T-helper 2 cell treated with Interferon-gamma antibody and Interleukin-4, amounts not matched to agents 100 ng/mL and 5 ng/mL, for 36 hours (primary cell): ENCODE results near the gene TRNAU1AP. TPM values are rescaled to one million over a fixed set of nuclear protein-coding genes. Genes with fewer than 3 reads are reported as not detected.
"Not testable (repeated sequence)": the region's sequence is repeated elsewhere in the genome, so short reads cannot be mapped to it uniquely, and the experiment has no call there.

Source experiments
- intact Hi-C: fragments of 100-400 bp; cut with micrococcal nuclease; formaldehyde crosslinking; loops from one replicate; pipeline ENCODE4 v1.15.1; 2023
- total RNA-seq: library from RNA; stranded (reverse); gene quantifications from 2 replicates; pipeline ENCODE4 v1.2.3, GENCODE V29; 2022

TRNAU1AP gene
- 56.7 and 59.4 TPM in 2 replicates for total RNA-seq

GRCh38 chr1:28552758-28553663 lies at the start of gene TRNAU1AP:
Gene TRNAU1AP (plus strand): TSS chr1:28553085. CDS start chr1:28553111, 26 bp downstream.
- intact Hi-C loops = loop anchor here (1.0 to 5.0 kb wide), 5 partner anchors 28 to 114 kb away; partner anchors contain the start of genes GMEB1 and RNU11

DNA sequence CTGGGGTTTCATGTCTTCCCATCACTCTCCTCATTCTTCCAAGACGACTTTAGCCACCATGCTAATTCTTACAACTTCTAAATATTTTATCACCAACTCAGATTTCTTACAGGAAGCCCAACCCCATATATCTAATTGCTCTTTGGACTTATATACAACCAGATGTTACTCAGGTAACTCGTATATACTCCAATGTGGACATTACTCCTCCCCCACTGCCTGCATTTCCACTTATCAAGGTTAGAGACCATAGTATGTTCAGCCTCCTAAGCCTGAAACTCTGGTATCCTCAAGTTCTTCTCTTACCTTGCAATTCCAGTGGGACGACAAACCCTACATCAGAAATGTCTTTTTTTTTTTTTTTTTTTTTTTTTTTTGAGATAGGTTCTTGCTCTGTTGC lies 49.8 kb upstream of the TRNAU1AP start:
- intact Hi-C loops = no loop called here

GRCh38 chr1:28505406-28506187 lies 47.3 kb upstream of the TRNAU1AP start, which contains the start of gene RCC1:
Gene RCC1 (plus strand): TSS chr1:28506043. CDS start chr1:28529867, 23,824 bp downstream.
- intact Hi-C loops = loop anchor here (1.0 to 5.0 kb wide), 11 partner anchors 13 to 677 kb away; partner anchors contain the start of genes GMEB1, MED18, PHACTR4 and SESN2

- intact Hi-C loops = loop anchor here (2.0 to 5.0 kb wide), 5 partner anchors 74 to 675 kb away; partner anchors contain the start of genes PHACTR4, SRSF4 and TAF12
Observed at GRCh38 chr1:28506907-28507246, 46.0 kb upstream of the TRNAU1AP start.

- intact Hi-C loops = loop anchor here (2.0 to 5.0 kb wide), 5 partner anchors 74 to 675 kb away; partner anchors contain the start of genes PHACTR4, SRSF4 and TAF12
Observed at GRCh38 chr1:28507247-28507645, 45.6 kb upstream of the TRNAU1AP start.

- intact Hi-C loops = loop anchor here (2.0 to 5.0 kb wide), 5 partner anchors 73 to 674 kb away; partner anchors contain the start of genes PHACTR4, SRSF4 and TAF12
Observed at GRCh38 chr1:28507646-28508434, 45.0 kb upstream of the TRNAU1AP start.

DNA sequence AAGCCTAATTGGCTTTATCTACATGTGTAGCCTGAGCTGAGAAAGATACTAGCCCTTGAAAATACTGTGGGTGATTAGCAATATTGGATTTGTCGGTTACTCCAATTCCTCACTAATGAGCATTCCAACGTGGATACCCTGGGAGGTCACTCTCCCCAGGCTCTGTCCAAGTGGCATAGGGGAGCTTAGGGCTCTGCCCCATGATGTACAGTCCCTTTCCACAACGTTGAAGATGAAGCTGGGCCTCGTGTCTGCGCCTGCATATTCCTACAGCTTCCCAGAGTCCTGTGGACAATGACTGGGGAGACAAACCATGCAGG lies 44.5 kb upstream of the TRNAU1AP start:
- intact Hi-C loops = loop anchor here (5.0 kb wide), 3 partner anchors 134 to 674 kb away; partner anchors contain the start of genes PHACTR4, SRSF4 and TAF12

DNA sequence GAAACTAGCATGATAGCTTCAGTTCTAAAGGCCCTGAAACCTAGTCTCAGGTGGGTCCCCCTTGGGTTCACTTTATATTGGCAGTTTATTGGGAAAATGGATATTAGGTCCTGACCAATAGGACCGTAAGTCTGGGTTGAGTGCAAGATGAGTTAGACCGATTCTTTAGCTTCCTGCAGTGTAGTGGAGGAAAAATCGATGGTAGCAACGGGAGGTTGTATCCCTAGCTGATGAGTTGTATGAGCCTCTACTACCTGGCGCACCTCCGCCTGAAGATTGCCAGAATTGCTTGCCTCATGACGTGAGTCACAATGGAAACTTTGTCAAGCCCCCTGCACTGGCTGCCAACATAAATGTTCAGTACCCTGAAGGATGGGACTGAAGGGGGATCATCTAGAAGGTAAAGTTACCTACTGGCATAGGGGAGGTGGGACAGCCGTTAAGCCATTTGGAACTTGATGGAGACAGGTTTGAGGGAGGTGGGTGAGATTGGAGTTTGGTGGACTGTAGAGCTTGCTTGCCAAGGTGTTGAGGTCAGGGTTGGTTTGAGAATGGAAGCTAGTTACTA lies 43.1 kb upstream of the TRNAU1AP start:
- intact Hi-C loops = loop anchor here (5.0 kb wide), 3 partner anchors 133 to 673 kb away; partner anchors contain the start of genes PHACTR4, SRSF4 and TAF12

DNA sequence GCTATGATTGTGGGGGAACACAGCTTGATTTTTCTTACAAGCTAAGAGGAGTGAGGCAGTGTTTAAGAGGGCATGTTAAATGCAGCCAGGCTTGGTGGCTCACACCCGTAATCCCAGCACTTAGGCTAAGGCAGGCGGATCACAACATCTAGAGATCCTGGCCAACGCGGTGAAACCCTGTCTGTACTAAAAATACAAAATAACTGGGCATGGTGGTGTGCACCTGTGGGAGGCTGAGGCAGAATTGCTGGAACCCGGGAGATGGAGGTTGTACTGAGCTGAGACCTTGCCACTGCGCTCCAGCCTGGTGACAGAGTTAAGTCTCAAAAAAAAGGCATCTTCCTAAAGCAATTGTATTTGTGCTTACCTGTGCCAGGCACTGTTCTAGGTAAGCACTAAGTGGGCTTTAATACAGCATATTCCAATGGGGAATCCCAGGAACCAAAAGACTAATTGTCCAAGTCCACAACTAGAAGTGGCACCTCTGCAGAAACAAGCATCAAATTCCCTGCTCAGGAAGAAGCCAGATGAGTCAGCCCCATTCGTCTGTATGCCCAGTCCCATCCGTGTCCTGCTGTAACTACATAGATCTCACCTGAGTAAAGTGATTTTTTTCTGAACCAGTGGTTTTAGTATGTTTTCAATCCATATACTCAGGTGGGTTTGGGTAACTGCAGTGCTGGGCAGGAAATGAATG lies 42.5 kb upstream of the TRNAU1AP start:
- intact Hi-C loops = no loop called here

- intact Hi-C loops = no loop called here
Observed at GRCh38 chr1:28510970-28511440, 41.9 kb upstream of the TRNAU1AP start.

GRCh38 chr1:28512058-28512611 lies 40.8 kb upstream of the TRNAU1AP start:
- intact Hi-C loops = no loop called here

- intact Hi-C loops = not testable (repeated sequence)
Observed at GRCh38 chr1:28514445-28514933, 38.4 kb upstream of the TRNAU1AP start.

GRCh38 chr1:28516518-28516956 lies 36.3 kb upstream of the TRNAU1AP start:
- intact Hi-C loops = no loop called here

DNA sequence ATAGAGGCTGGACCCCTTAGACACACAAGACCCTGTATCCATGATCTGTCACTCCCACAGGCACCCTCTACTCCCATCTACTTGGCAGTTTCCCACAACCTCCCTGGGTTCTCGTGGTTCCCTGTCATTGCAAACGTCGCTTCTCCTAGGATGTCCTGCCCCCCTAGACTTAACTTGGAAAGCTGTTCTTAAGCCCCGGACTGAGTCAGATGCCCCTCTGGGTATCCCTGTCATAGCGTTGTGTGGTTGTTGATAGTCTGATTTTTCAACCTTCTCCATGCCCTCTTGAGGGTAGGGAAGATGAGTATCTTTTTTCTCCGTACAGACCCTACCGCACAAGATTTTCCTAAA lies 35.3 kb upstream of the TRNAU1AP start:
- intact Hi-C loops = no loop called here

DNA sequence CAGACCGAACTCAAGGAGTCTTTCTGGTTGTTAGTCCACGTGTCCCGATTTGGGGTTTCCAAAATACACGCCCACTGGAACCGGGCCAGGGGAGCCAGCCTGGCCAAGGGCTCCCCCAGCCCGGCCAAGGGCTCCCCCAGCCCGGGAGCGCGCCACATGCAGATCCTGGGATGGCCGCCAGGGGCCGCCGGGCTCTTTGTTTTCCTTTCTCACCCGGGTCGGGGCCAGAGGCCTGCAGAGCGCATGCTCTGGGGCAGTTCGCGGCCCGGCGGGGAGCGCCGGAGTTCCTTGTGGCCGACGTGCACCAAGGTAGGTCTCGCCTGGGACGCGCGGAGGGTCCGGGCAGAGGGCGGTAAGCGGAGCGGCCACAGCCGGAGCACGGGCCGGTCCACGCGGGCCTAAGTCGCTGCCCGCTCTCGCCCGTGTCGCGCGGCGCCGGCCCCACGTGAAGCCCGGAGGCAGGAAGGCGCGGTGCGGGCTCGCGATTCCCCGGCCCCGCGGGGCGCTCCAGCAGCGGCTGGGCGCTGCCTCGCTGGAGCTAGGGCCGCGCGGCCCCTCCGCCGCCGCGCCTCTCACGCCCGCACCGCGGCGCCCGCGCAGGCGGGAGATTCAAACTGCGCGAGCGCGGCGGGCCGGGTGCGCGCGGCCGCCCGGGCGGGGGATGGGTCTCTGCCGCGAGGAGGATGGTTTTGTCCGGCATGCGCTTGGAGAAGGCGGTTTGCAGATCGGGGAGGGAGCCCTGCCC lies 34.7 kb upstream of the TRNAU1AP start:
- intact Hi-C loops = loop anchor here (2.0 kb wide), 6 partner anchors 13 to 359 kb away; partner anchors contain the start of genes TRNAU1AP and YTHDF2

DNA sequence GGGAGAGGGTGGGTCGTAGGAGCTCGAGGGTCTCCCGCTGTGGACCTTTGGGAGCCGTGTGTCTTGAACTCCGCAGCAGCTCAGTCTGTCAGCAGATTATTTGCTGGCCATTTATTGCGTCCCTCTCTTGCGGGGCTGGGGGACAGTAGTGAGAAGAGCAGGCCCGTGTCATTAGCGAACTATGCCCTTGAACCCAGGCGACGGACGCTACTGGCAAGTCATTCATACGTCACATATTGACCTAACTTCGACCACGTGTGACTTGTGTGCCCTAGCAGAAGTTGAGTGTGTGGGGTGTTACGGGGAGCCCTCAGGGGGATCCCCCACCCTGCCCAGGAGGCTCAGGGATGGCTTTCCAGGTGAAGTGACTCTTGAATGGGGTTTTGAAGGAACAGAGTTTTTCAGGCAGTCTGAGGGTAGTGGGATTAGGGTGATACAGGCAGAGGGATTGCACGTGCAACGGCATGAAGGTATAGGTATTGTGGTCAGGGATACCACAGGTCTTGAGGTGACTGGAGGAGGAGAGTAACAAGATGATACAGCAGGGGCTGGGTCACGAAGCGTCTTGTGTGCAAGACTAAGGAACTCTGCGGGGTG lies 34.0 kb upstream of the TRNAU1AP start:
- intact Hi-C loops = loop anchor here (2.0 kb wide), 6 partner anchors 14 to 358 kb away; partner anchors contain the start of genes TRNAU1AP and YTHDF2

- intact Hi-C loops = loop anchor here (2.0 kb wide), 6 partner anchors 15 to 357 kb away; partner anchors contain the start of genes TRNAU1AP and YTHDF2
Observed at GRCh38 chr1:28519946-28520725, 32.7 kb upstream of the TRNAU1AP start.
